Duodenal mucosa (tissue), 2 donors: ENCODE measurements around the gene SNX33.
"Not testable (repeated sequence)": the region's sequence is repeated elsewhere in the genome, so short reads cannot be mapped to it uniquely, and the experiment has no call there.

ENCODE experiments used
- H3K27ac ChIP-seq: one replicate; pipeline ENCODE4 v1.7.0; 2013; ENCODE audit warnings: low read depth, low read length
- H3K27me3 ChIP-seq, 2 donors: one replicate each; pipeline ENCODE4 v1.7.0; 2013; ENCODE audit warnings: low read length in 2 of 2, control low read depth in 1 of 2; ENCODE audit not compliant: insufficient read depth in 2 of 2, control insufficient read depth in 1 of 2
- H3K36me3 ChIP-seq, 2 donors: one replicate each; pipeline ENCODE4 v1.7.0; 2013; ENCODE audit warnings: low read length in 2 of 2, control low read depth in 1 of 2; ENCODE audit not compliant: insufficient read depth in 2 of 2, control insufficient read depth in 1 of 2
- H3K4me1 ChIP-seq, 2 donors: one replicate each; pipeline ENCODE4 v1.7.0; 2013; ENCODE audit warnings: low read length in 2 of 2, control low read depth in 1 of 2; ENCODE audit not compliant: insufficient read depth in 2 of 2, control insufficient read depth in 1 of 2
- H3K4me3 ChIP-seq, 2 donors: one replicate each; pipeline ENCODE4 v1.7.0; 2013; ENCODE audit warnings: low read length in 2 of 2, low read depth in 1 of 2
- H3K9ac ChIP-seq, 2 donors: one replicate each; pipeline ENCODE4 v1.7.0; 2013; ENCODE audit warnings: low read length in 2 of 2, low read depth in 1 of 2
- H3K9me3 ChIP-seq, 2 donors: one replicate each; pipeline ENCODE4 v1.7.0; 2013; ENCODE audit warnings: low read length in 2 of 2, control low read depth in 1 of 2; ENCODE audit not compliant: control insufficient read depth in 1 of 2

SNX33 gene

GRCh38 chr15:75693501-75694240 lies 46.0 kb downstream of the SNX33 start:
- peaks cover 23 to 24% of the 10 kb centered on the region in 2 donors for H3K4me1 ChIP-seq
- H3K9ac ChIP-seq, result no peak overlapping the region
- H3K9me3 ChIP-seq, result no peaks in the 10 kb centered on the region
- peak overlapping the region; percentile 5 for H3K27ac ChIP-seq
- H3K36me3 ChIP-seq, result no peaks in the 10 kb centered on the region
- no peak overlapping the region for H3K4me3 ChIP-seq
- H3K27me3 ChIP-seq, result no peaks in the 10 kb centered on the region

- Histone ChIP-seq H3K27me3 (no peaks in the 10 kb centered on the region), H3K27ac (no peak overlapping the region), H3K9ac (no peak overlapping the region), H3K36me3 (no peaks in the 10 kb centered on the region), H3K4me1 (peaks cover 23 to 24% of the 10 kb centered on the region in 2 donors), H3K9me3 (no peaks in the 10 kb centered on the region), H3K4me3 (no peak overlapping the region)
Measured at GRCh38 chr15:75694241-75695182, 46.8 kb downstream of the SNX33 start.

GRCh38 chr15:75695220-75695619 lies 47.5 kb downstream of the SNX33 start:
- H3K4me3 ChIP-seq, result no peak overlapping the region
- H3K4me1 ChIP-seq, result peaks cover 23 to 24% of the 10 kb centered on the region in 2 donors
- no peak overlapping the region for H3K9ac ChIP-seq
- no peak overlapping the region for H3K27ac ChIP-seq
- H3K27me3 ChIP-seq, result no peaks in the 10 kb centered on the region
- H3K9me3 ChIP-seq, result no peaks in the 10 kb centered on the region
- H3K36me3 ChIP-seq, result no peaks in the 10 kb centered on the region

GRCh38 chr15:75695634-75696310 lies 48.1 kb downstream of the SNX33 start:
- Histone ChIP-seq H3K9ac (no peak overlapping the region), H3K36me3 (no peaks in the 10 kb centered on the region), H3K27me3 (no peaks in the 10 kb centered on the region), H3K9me3 (no peaks in the 10 kb centered on the region), H3K4me3 (no peak overlapping the region), H3K4me1 (peaks cover 23 to 24% of the 10 kb centered on the region in 2 donors), H3K27ac (no peak overlapping the region)

- Histone ChIP-seq H3K27me3 (no peaks in the 10 kb centered on the region), H3K9me3 (no peaks in the 10 kb centered on the region), H3K27ac (peak overlapping the region; percentile 20), H3K4me1 (peaks cover 23 to 24% of the 10 kb centered on the region in 2 donors), H3K36me3 (no peaks in the 10 kb centered on the region), H3K4me3 (no peak overlapping the region), H3K9ac (no peak overlapping the region)
Measured at GRCh38 chr15:75696311-75696720, 48.6 kb downstream of the SNX33 start.

GRCh38 chr15:75696854-75697259 lies 49.1 kb downstream of the SNX33 start:
- H3K4me1 ChIP-seq, result peaks cover 23 to 24% of the 10 kb centered on the region in 2 donors

GRCh38 chr15:75697523-75697922 lies 49.8 kb downstream of the SNX33 start:
- Histone ChIP-seq H3K27me3 (no peaks in the 10 kb centered on the region), H3K36me3 (no peaks in the 10 kb centered on the region), H3K9ac (no peak overlapping the region), H3K4me3 (no peak overlapping the region), H3K27ac (no peak overlapping the region), H3K9me3 (no peaks in the 10 kb centered on the region), H3K4me1 (peaks cover 23 to 24% of the 10 kb centered on the region in 2 donors)

More at GRCh38 chr15:75696854-75697259, 49.1 kb downstream of the SNX33 start:
- H3K9me3 ChIP-seq, result no peaks in the 10 kb centered on the region
- no peak overlapping the region for H3K9ac ChIP-seq
- no peak overlapping the region for H3K4me3 ChIP-seq
- H3K27ac ChIP-seq, result peak overlapping the region; percentile 20
- no peaks in the 10 kb centered on the region for H3K36me3 ChIP-seq
- no peaks in the 10 kb centered on the region for H3K27me3 ChIP-seq

- H3K9ac ChIP-seq, result not testable (repeated sequence)
- H3K4me1 ChIP-seq, result peaks cover 22 to 24% of the 10 kb centered on the region in 2 donors
Measured at GRCh38 chr15:75697974-75698747, 50.4 kb downstream of the SNX33 start.

GRCh38 chr15:75699517-75699916 lies 51.8 kb downstream of the SNX33 start:
- peak overlapping the region; percentile 20 for H3K27ac ChIP-seq
- not testable (repeated sequence) for H3K36me3 ChIP-seq, H3K9me3 ChIP-seq, H3K27me3 ChIP-seq, H3K9ac ChIP-seq, H3K4me3 ChIP-seq
- peaks cover 9 to 11% of the 10 kb centered on the region in 2 donors for H3K4me1 ChIP-seq

More at GRCh38 chr15:75697974-75698747, 50.4 kb downstream of the SNX33 start:
- not testable (repeated sequence) for H3K27me3 ChIP-seq, H3K36me3 ChIP-seq, H3K4me3 ChIP-seq, H3K9me3 ChIP-seq
- H3K27ac ChIP-seq, result peak overlapping the region; percentile 10
